HCEC 1CT (cell line): ENCODE data around the gene PALLD.
A peak's percentile ranks its signal among the peaks of the same experiment; 100 is the strongest.

Source experiments
- DNase-seq: peaks from one replicate; pipeline ENCODE4 v3.0.0-alpha.2; 2017

Gene PALLD

DNA sequence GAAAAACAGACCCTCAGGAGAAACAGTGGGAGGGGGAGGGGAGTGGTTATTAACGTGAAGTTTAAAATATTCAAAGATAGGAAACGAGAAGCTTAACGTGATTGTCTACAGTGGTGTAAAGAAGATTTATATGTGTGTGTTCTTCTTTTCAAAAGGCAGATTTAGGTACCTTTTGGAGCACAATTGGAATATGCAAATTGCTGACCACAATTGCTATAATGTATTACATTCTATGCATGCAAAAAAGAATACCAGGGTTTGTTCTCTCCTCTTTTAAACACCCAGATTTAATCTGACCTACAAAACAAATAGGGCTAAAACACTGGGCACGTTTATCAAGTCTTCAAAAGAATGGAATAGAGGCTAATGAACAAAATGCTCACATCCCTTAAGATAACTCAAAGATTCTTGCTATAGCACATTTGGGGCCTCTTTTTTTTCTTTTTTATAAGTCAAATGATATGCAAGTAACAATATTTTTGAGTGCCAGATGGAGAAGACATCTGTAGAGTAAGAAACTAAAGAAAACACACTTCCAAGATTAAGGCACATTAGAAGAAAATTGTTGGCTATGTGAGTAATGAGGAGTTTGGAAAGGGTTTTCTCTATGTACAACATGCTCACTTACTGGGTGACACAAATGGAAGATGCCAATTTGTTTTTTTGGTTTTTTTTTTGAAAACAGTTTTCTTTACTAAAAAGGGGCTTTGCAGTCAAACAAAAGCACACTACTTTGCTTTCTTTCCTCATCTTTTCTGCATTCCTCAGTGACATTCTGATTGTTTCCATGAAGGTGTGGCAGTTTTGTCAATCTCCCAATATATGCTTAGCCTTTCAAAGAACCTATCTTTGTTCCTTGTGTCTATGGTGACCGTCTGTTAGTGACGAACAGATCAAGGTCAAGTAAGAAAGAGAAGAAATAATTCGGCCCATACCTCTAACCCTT lies 240.3 kb downstream of the PALLD start:
- no peak for DNase-seq

GRCh38 chr4:168737806-168738172 lies 240.9 kb downstream of the PALLD start:
- no peak for DNase-seq

- no peak for DNase-seq
Observed at GRCh38 chr4:168739886-168740285, 243.0 kb downstream of the PALLD start.

DNA sequence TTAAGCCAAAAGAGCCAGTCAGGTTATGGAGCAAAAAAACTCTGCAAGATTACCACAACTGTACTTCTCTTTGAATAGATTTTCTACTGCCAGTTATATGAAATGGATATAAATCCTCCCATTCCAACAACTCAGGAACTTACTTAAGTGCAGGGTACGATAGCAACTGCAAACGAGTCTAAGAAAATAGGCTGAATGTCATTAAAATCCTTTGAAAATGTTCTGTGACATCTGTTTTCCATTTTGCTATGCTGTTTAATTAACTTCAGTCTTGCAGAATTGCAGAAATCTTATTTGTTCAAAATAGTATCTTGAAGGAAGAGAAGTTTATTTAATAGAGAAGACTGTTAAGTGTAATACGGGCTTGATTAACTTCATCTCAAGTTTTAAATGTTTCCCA lies 243.8 kb downstream of the PALLD start:
- DNase-seq, result no peak

DNA sequence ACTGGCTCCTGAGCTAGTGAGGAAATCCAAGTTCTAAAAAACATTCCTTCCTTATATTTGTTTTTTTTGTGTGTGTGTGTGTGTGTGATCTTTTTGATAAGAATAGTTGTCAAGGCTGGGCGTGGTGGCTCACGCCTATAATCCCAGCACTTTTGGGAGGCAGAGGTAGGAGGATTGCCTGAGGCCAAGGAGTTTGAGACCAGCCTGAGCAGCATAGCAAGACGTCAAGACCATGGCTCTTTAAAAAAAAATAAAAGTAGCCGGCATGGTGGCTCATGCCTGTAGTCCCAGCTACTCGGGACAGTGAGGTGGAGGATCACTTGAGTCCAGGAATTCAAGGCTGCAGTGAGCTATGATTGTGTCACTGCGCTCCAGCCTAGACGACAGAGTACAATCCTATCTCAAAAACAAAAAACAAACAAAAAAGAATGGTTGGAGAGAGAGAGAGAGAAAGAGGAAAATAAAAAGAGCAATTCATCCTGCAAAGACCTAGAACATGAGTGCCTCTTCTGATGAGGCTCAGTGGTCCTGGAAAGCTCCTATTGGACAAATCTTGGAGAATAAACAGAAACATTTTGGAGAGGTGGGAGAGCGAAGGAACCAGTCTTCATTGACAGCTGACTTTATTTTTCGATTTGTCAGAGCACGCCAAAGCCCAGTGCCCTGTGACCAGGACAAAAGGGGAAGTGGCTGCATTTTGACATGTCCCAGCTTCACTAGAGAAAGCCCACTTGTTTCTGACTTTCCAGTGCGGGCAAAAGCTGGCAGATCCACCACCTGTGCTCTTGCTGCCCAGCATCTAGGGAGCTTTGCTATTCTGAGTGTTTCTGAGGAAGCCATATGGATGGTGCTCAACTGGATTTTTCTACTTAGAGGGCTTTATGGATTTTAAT lies 244.7 kb downstream of the PALLD start:
- no peak for DNase-seq

DNA sequence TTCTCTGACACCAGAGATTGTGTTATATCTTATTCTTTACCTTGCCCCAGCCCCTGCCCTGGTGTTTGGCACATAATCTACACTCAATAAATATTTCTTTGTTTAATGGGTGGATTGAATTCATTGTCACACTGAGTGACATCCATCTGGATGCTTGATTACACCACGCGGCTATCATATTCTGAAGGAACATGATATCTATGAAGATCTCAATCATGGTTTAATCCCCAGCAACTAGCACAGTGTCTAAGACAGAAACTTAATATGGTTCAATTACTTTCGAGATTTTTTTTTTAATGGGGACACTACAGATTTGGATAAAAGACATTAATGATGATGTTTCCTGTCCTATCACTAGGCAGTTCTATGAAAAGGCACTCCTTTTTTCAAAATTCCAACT lies 246.3 kb downstream of the PALLD start:
- no peak for DNase-seq

- DNase-seq, result peak; percentile 14
Observed at GRCh38 chr4:168743601-168744000, 246.7 kb downstream of the PALLD start.

GRCh38 chr4:168744021-168744420 lies 247.2 kb downstream of the PALLD start:
- no peak for DNase-seq

GRCh38 chr4:168748807-168749206 lies 252.0 kb downstream of the PALLD start:
- no peak for DNase-seq

DNA sequence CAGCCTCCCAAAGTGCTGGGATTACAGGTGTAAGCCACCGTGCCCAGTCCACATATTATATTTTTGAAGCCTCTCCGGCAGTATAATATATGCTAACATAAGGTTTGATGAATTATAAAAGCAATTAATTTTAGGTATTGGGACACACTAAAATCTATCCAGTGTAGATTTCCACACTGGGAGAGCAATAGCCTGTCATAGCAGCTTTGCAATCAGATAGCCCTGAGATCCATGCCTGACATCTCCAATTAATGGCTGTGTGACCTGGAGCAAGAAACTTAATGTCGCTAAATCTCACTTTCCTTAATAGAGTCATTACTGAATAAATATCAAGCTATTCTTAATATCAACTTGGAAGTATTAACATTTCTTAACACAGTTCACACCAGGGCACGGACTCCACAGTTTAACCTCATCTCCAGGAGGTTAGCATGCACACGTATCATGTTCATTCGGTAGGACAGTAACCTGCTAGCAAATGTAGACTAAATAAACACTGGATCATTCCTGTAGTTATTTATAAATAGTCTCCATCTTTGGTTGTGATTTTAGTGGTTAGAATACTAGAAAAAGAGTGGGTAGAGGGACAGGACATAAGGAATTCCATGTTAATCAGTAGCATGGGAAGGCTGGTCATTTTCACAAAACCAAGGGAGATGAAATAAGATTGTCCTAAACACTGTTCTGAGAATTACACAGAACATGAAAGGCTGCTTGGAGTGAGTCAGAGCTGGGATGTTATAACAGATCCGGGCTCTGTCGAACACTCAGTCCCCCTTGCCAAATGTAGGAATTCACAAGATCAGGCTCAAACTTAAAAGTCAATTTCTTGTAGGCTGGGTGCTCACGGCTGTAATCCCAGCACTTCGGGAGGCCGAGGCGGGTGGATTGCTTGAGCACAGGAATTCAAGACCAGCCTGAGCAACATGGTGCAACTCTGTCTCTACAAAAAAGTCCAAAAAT lies 254.7 kb downstream of the PALLD start:
- DNase-seq, result peak; percentile 49

- peak; percentile 27 for DNase-seq
Observed at GRCh38 chr4:168755598-168756477, 259.0 kb downstream of the PALLD start.

DNA sequence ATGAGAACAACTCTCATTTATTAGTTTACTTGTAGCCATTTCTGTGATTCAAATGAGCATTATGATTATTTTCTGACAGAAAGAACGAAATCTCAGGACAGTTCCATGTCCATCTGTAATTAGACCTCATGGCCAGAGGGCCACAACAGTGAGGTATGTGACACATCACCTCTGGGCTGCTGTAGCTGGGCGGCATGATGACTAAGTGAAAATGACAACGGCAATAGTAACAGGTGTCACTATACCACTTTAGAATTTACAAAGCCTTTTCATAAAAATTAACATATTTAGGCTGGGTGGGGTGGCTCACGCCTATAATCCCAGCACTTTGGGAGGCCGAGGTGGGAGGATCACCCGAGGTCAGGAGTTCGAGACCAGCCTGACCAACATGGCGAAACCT lies 260.6 kb downstream of the PALLD start:
- no peak for DNase-seq

DNA sequence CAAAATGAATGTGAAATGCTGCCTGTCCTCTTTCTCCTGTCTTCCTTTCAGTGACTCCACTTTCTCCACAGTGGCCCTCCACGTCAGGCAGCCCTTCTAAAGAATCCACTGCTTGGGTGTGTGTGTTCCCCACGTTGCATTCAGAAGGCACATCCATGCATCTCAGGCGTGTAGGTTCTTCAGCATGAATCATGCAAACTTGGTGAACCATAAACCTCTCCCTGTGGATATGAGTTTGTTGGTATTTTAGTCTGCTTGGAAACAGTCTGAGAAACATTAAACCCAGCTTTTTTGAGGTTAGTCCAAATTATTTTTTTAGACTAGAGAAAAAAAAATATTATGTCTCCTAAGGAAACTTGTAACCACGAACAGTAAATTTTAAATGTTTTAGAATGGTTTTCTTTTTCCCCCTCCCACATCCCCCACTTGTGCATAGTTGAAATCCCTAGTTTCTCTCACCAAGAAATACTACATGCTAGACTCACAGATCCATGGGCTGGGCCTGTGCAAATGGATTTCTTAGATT lies 261.6 kb downstream of the PALLD start:
- DNase-seq, result peak; percentile 28

GRCh38 chr4:168759321-168759720 lies 262.5 kb downstream of the PALLD start:
- no peak for DNase-seq

GRCh38 chr4:168759959-168760527 lies 263.2 kb downstream of the PALLD start:
- DNase-seq, result no peak

DNA sequence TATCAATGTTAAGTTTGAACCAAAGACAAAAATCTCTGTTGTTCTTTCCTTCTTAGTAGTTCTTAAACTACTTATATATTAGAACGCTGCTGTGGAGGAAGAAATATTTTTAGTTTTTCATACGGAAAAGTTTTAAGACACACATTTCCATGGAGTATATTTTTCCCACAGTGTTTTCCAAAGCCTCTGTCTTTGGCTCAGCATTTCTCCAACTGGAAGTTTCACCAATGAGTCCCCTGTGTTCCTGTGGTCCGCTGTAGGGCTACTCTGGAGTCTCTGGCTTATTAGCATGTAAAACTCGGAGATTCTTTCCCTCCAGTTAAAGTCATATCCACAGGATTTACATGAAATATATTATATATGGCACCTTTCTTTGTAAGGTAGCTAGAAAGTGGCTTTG lies 264.2 kb downstream of the PALLD start:
- DNase-seq, result no peak

DNA sequence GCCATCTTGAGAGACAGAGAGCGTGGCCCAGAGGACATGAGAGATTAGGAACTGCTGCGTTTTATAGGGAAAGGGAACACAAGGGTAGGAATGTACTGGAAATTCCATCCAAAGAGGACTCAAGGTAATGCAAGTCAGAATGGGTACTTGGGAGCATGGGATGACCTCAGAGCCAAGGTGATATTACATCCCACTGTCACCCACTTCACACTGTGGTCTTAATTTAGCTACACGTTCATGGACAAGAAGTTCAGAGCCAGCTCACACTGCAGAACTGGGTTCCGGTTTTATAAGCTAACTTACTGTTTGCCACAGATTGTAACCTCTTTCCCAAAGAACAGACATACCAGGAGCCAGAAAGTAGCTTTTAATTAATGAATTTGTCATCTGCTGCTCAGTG lies 268.5 kb downstream of the PALLD start:
- DNase-seq, result no peak

- DNase-seq, result peak; percentile 8
Observed at GRCh38 chr4:168765726-168766125, 268.9 kb downstream of the PALLD start.

DNA sequence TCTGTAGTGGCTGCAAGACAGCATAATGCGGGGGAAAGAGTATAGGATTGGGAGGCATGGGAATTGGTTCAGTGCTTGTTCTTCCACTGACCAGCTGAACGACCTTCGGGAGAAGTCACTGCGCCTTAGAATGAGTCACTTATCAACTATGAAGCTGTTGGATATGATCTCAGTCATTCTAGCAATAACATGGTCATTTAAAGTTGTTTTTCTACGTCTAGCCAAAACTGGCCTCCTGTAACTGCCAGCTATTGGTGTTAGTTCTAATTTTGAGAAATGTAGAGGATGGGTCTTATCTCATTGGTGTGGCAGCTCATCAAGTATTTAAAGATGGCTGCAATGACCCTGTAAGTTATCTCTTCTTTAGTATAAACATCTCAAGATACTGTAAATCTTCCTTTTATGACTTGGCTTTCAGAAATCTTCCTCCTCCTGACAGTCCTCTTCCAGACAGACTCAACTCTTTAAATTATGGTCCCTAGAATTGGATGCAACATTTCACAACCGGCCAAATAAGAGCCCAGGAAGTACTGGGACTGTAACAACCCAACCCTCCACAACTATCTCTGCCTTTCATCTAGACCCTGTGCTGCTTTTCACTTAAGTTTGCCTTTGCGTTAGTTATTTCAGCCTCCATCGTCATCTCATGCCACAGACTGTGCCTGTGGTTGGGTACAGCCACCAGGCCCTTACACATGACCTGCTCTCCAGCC lies 269.9 kb downstream of the PALLD start:
- DNase-seq, result peak; percentile 74

GRCh38 chr4:168769416-168769815 lies 272.6 kb downstream of the PALLD start:
- peak; percentile 17 for DNase-seq
